H1 (cell line): ENCODE data around the gene PSMC4. TPM values are rescaled to one million over a fixed set of nuclear protein-coding genes. Genes with fewer than 3 reads are reported as not detected.

Experiments
- CTCF ChIA-PET: fragments of 300-600 bp; sonication (Branson Sonifier 250); formaldehyde crosslinking; loops from one replicate; lab custom pipeline; 2021; ENCODE audit not compliant: partially characterized antibody; lab: Charles Lee
- POLR2A ChIA-PET: fragments of 300-600 bp; sonication (Branson Sonifier 250); formaldehyde crosslinking; loops from one replicate; lab custom pipeline; 2021; ENCODE audit warnings: inconsistent platforms; ENCODE audit not compliant: partially characterized antibody; lab: Charles Lee
- DNase-seq, 2 experiments: peaks; one replicate each; pipeline versions ENCODE4 v3.0.0 to v3.0.0-alpha.2; 2010 to 2022; ENCODE audit warnings: low spot score in 2 of 2, low read depth in 1 of 2, mixed read lengths in 1 of 2
- FAIRE-seq: peaks from 2 replicates; lab custom pipeline; 2011; peaks lifted over from hg19 to GRCh38; lab: Jason Lieb, UNC
- H2AFZ ChIP-seq: 2 replicates; pipeline ENCODE4 v1.8.1; 2012; ENCODE audit warnings: low read length, inconsistent platforms
- H2AK5ac ChIP-seq: 2 replicates; pipeline ENCODE4 v1.6.1; 2013; ENCODE audit warnings: low read depth, low read length
- H2BK120ac ChIP-seq: replicated peaks from 2 replicates; pipeline ENCODE3; 2013; ENCODE audit warnings: low read depth, low read length, inconsistent platforms
- H2BK12ac ChIP-seq: 2 replicates; pipeline ENCODE4 v1.6.1; 2013; ENCODE audit warnings: low read depth, low read length
- H2BK15ac ChIP-seq: 2 replicates; pipeline ENCODE4 v1.6.1; 2013; ENCODE audit warnings: low read length
- H2BK20ac ChIP-seq: 2 replicates; pipeline ENCODE4 v1.6.1; 2013; ENCODE audit warnings: low read length
- H2BK5ac ChIP-seq: 2 replicates; pipeline ENCODE4 v1.6.1; 2013; ENCODE audit warnings: low read depth, low read length
- H3K14ac ChIP-seq: 2 replicates; pipeline ENCODE4 v1.6.1; 2013; ENCODE audit warnings: inconsistent platforms; ENCODE audit not compliant: insufficient read length
- H3K18ac ChIP-seq: 2 replicates; pipeline ENCODE4 v1.6.1; 2013; ENCODE audit warnings: low read length; ENCODE audit errors: extremely low read depth
- H3K23ac ChIP-seq: 2 replicates; pipeline ENCODE4 v1.6.1; 2013; ENCODE audit warnings: inconsistent platforms; ENCODE audit not compliant: insufficient read length
- H3K23me2 ChIP-seq: 2 replicates; pipeline ENCODE4 v1.6.1; 2013; ENCODE audit warnings: low read depth, low read length
- H3K27ac ChIP-seq: 2 replicates; pipeline ENCODE4 v1.6.1; 2011; ENCODE audit warnings: low read depth, low read length, inconsistent platforms
- H3K27me3 ChIP-seq, 4 experiments: replicated peaks in 1 of 4; 1 replicate in 1 of 4; 2 replicates in 3 of 4; pipeline versions ENCODE4 v1.6.1 to v1.8.1; 2011 to 2013; ENCODE audit warnings: low read length in 3 of 4, mild to moderate bottlenecking in 3 of 4, inconsistent platforms in 2 of 4, mixed read lengths in 2 of 4, moderate library complexity in 1 of 4; ENCODE audit not compliant: control insufficient read depth in 3 of 4, insufficient read depth in 3 of 4; ENCODE audit errors: extremely low read depth in 1 of 4
- H3K36me3 ChIP-seq, 4 experiments: 2 replicates each; pipeline versions ENCODE4 v1.6.1 to v1.8.1; 2011 to 2013; ENCODE audit warnings: mild to moderate bottlenecking in 4 of 4, low read length in 3 of 4, moderate library complexity in 2 of 4, control low read depth in 1 of 4, inconsistent platforms in 1 of 4; ENCODE audit not compliant: insufficient read depth in 4 of 4, control insufficient read depth in 2 of 4
- H3K4ac ChIP-seq: replicated peaks from 2 replicates; pipeline ENCODE3; 2013; ENCODE audit warnings: low read length, low read depth, mixed read lengths, inconsistent platforms; ENCODE audit not compliant: insufficient read length
- H3K4me1 ChIP-seq, 4 experiments: replicated peaks in 1 of 4; 1 replicate in 1 of 4; 2 replicates in 3 of 4; pipeline versions ENCODE4 v1.6.1 to v1.8.1; 2011 to 2013; ENCODE audit warnings: low read length in 3 of 4, inconsistent platforms in 2 of 4, mixed read lengths in 1 of 4; ENCODE audit not compliant: insufficient read depth in 4 of 4, control insufficient read depth in 3 of 4
- H3K4me2 ChIP-seq, 2 experiments: 2 replicates each; pipeline versions ENCODE4 v1.6.1 to v1.8.1; 2011 to 2013; ENCODE audit warnings: low read depth in 2 of 2, low read length in 2 of 2, control low read depth in 1 of 2, inconsistent platforms in 1 of 2, mild to moderate bottlenecking in 1 of 2; ENCODE audit not compliant: insufficient read depth in 1 of 2
- H3K4me3 ChIP-seq, 4 experiments: fragments of 200-600, 300-600 bp in 1 of 4; sonication (generic), shearing (Covaris generic), sonication (Bioruptor Twin) in 1 of 4; 2 replicates each; pipeline versions ENCODE4 v1.5.1 to v1.8.1; 2011 to 2016; ENCODE audit warnings: low read length in 4 of 4, low read depth in 3 of 4, control low read depth in 2 of 4, inconsistent platforms in 2 of 4, mild to moderate bottlenecking in 2 of 4, mixed read lengths in 1 of 4, moderate library complexity in 1 of 4; ENCODE audit not compliant: insufficient read depth in 2 of 4; ENCODE audit errors: extremely low read depth in 1 of 4
- H3K56ac ChIP-seq: replicated peaks from 2 replicates; pipeline ENCODE3; 2013; ENCODE audit warnings: low read depth, mild to moderate bottlenecking, mixed read lengths, low read length, inconsistent platforms; ENCODE audit not compliant: insufficient read length
- H3K79me1 ChIP-seq: 2 replicates; pipeline ENCODE4 v1.6.1; 2013; ENCODE audit warnings: low read depth, low read length, control low read depth
- H3K79me2 ChIP-seq, 2 experiments: 2 replicates each; pipeline versions ENCODE4 v1.6.1 to v1.8.1; 2012 to 2013; ENCODE audit warnings: low read length in 2 of 2, mild to moderate bottlenecking in 2 of 2, inconsistent platforms in 1 of 2; ENCODE audit not compliant: insufficient read depth in 2 of 2, control insufficient read depth in 1 of 2
- H3K9ac ChIP-seq, 4 experiments: replicated peaks in 1 of 4; 1 replicate in 1 of 4; 2 replicates in 3 of 4; pipeline versions ENCODE4 v1.6.1 to v1.8.1; 2011 to 2013; ENCODE audit warnings: low read depth in 3 of 4, low read length in 3 of 4, control low read depth in 2 of 4, mild to moderate bottlenecking in 2 of 4, moderate library complexity in 2 of 4, inconsistent platforms in 1 of 4; ENCODE audit errors: extremely low read depth in 1 of 4
- H3K9me3 ChIP-seq, 2 experiments: 2 replicates each; pipeline versions ENCODE4 v1.6.1 to v1.8.1; 2012 to 2013; ENCODE audit warnings: mild to moderate bottlenecking in 2 of 2, moderate library complexity in 2 of 2, control low read depth in 1 of 2, inconsistent platforms in 1 of 2, low read depth in 1 of 2, low read length in 1 of 2, mixed read lengths in 1 of 2; ENCODE audit not compliant: insufficient read depth in 2 of 2
- H4K20me1 ChIP-seq, 2 experiments: replicated peaks in 1 of 2; 2 replicates each; pipeline versions ENCODE3 to v1.8.1; 2011 to 2013; ENCODE audit warnings: inconsistent platforms in 2 of 2, low read length in 2 of 2, mild to moderate bottlenecking in 1 of 2; ENCODE audit not compliant: insufficient read depth in 2 of 2, control insufficient read depth in 1 of 2
- H4K5ac ChIP-seq: 2 replicates; pipeline ENCODE4 v1.6.1; 2013; ENCODE audit warnings: low read length, low read depth, mixed read lengths, inconsistent platforms; ENCODE audit not compliant: insufficient read length
- H4K8ac ChIP-seq: 2 replicates; pipeline ENCODE4 v1.8.0; 2013; ENCODE audit warnings: mild to moderate bottlenecking, moderate library complexity, low read length, inconsistent platforms; ENCODE audit not compliant: insufficient read depth; ENCODE audit errors: extremely low read depth
- H4K91ac ChIP-seq: replicated peaks from 2 replicates; pipeline ENCODE3; 2013; ENCODE audit warnings: low read length, mixed read lengths, inconsistent platforms; ENCODE audit not compliant: insufficient read length
- ASH2L ChIP-seq: fragments of 200-600, 300-600 bp; sonication (generic); IDR thresholded peaks from one replicate; pipeline ENCODE4 v1.7.1; 2017; ENCODE audit warnings: low read length
- CBX8 ChIP-seq: fragments of 300-800, 300-1000 bp; sonication (generic); IDR thresholded peaks from 2 replicates; pipeline ENCODE4 v1.7.1; 2016; ENCODE audit warnings: low read depth, low read length, borderline replicate concordance
- RNF2 ChIP-seq: fragments of 200-900, 300-1000 bp; sonication (generic); IDR thresholded peaks from 2 replicates; pipeline ENCODE4 v1.7.1; 2016; ENCODE audit warnings: borderline replicate concordance, low read depth, mild to moderate bottlenecking, antibody characterized with exemption, low read length; ENCODE audit not compliant: poor library complexity, severe bottlenecking; ENCODE audit errors: missing control alignments
- SP4 ChIP-seq: IDR thresholded peaks from 2 replicates; pipeline ENCODE4 v1.6.1; 2012; ENCODE audit warnings: low read length, inconsistent platforms
- WGBS, 2 experiments: shearing (Covaris generic) in 1 of 2; methylation state at CpG; one replicate each; pipeline versions ENCODE4 v1.1.6 to v1.1.7; 2013 to 2015; ENCODE audit warnings: low lambda C conversion rate in 2 of 2, mixed read lengths in 2 of 2, inconsistent platforms in 1 of 2, low coverage in 1 of 2, missing lambda C conversion rate in 1 of 2; ENCODE audit not compliant: insufficient replicate concordance in 2 of 2, insufficient coverage in 1 of 2, insufficient read length in 1 of 2; ENCODE audit errors: extremely low coverage in 1 of 2, missing lambda C conversion rate in 1 of 2; 5-methylcytosine and 5-hydroxymethylcytosine counted together
- polyA plus RNA-seq, 7 experiments: library from polyadenylated mRNA; depleted of rRNA in 3 of 7; stranded (reverse) in 5 of 7; unstranded in 2 of 7; fragments of >200 nt in 5 of 7; fragments of 200-250 nt in 2 of 7; gene quantifications; 1 replicate in 5 of 7; 2 replicates in 1 of 7; 4 replicates in 1 of 7; pipeline versions ENCODE4 v1.2.1 to v1.2.3, GENCODE V29; 2011 to 2013; ENCODE audit warnings: missing spikeins in 2 of 7, mixed read lengths in 2 of 7
- total RNA-seq: library from RNA; stranded (reverse); fragmentation: NEBNext Ultra II Directional; extraction: Animal tissue kit (Norgen Biotek cat#: 25700); gene quantifications from 2 replicates; pipeline ENCODE4 v1.2.1, GENCODE V29; 2021

The PSMC4 gene
- total and polyA plus RNA-seq, 2 of the 8 experiments (the other 6 are each of a cell fraction or from before 2014, with no cell fraction given), result 116 to 126 TPM

DNA sequence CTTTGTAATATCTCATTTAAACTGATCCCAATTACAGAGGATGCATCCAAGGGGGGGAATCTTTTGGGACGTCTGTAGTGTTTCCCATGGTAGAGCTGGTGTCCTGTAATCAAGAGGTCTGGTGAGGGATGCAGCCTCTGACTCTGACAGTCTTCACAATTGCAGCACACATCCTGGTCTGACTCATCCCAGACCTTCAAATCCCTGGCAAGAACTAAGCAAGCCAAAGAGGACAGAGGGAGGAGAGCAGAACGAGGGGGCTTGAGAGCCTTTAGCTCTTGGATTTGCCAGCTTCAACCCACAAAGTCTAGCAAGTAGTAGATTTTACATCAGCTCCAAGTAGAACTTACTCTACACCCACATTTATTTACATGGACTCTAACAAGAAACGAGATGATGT lies 19.3 kb upstream of the PSMC4 start:
- Histone ChIP-seq H3K9ac (no peak overlapping the region), H2BK12ac (no peak overlapping the region), H2BK5ac (no peak overlapping the region), H3K18ac (no peak overlapping the region), H3K4ac (no peak overlapping the region), H4K20me1 (no peaks in the 10 kb centered on the region), H3K4me1 (no peaks in the 10 kb centered on the region), H3K79me2 (no peaks in the 10 kb centered on the region), H3K4me2 (no peak overlapping the region), H3K23me2 (no peaks in the 10 kb centered on the region), H3K36me3 (no peaks in the 10 kb centered on the region), H3K23ac (no peak overlapping the region), H3K4me3 (no peak overlapping the region), H2AK5ac (no peak overlapping the region), H3K27me3 (no peaks in the 10 kb centered on the region), H3K27ac (no peak overlapping the region), H4K91ac (no peak overlapping the region), H4K8ac (no peak overlapping the region), H3K14ac (no peak overlapping the region), H3K79me1 (no peaks in the 10 kb centered on the region), H3K56ac (no peak overlapping the region), H3K9me3 (no peaks in the 10 kb centered on the region), H2AFZ (no peak overlapping the region), H4K5ac (no peak overlapping the region), H2BK120ac (no peak overlapping the region), H2BK15ac (no peak overlapping the region), H2BK20ac (no peak overlapping the region)
- no peak for FAIRE-seq
- ChIA-PET POLR2A (interaction anchor here (1.1 kb wide), 1 partner anchor 12 kb away, joined by 3 read pairs; no protein-coding TSS in a partner anchor), CTCF (no interaction called here)
- 88% methylated on average over 3 of the region's 3 CpGs; no CpG with 5 or more reads in 1 of the 2 experiments for WGBS, 2 experiments
- no peak for TF ChIP-seq RNF2
- no peak for TF ChIP-seq ASH2L
- TF ChIP-seq CBX8, result no peak
- no peak for TF ChIP-seq SP4
- no peak for DNase-seq
